Mesothelial cell of epicardium (in vitro differentiated cells): ENCODE data around the gene WDR17. TPM values are rescaled to one million over a fixed set of nuclear protein-coding genes. Genes with fewer than 3 reads are reported as not detected.

Experiments
- DNase-seq, 2 experiments: peaks; one replicate each; pipeline ENCODE4 v3.0.0; 2021; ENCODE audit warnings: low spot score in 2 of 2; ENCODE audit not compliant: unreplicated experiment in 2 of 2
- H3K27ac Mint-ChIP-seq: 2 replicates; pipeline ENCODE4 v1.8.0; 2021; ENCODE audit warnings: mixed read lengths
- H3K27me3 Mint-ChIP-seq: 2 replicates; pipeline ENCODE4 v1.8.0; 2021; ENCODE audit warnings: low read depth, mixed read lengths
- H3K36me3 Mint-ChIP-seq: 2 replicates; pipeline ENCODE4 v1.8.0; 2021; ENCODE audit warnings: mixed read lengths
- H3K4me1 Mint-ChIP-seq: 2 replicates; pipeline ENCODE4 v1.8.0; 2021; ENCODE audit warnings: mixed read lengths
- H3K4me3 Mint-ChIP-seq: 2 replicates; pipeline ENCODE4 v1.8.0; 2021; ENCODE audit warnings: mild to moderate bottlenecking, moderate library complexity, mixed read lengths
- H3K9me3 Mint-ChIP-seq: 2 replicates; pipeline ENCODE4 v1.8.0; 2021; ENCODE audit warnings: mixed read lengths
- total RNA-seq: library from RNA; stranded (reverse); gene quantifications from 3 replicates; pipeline ENCODE4 v1.2.1, GENCODE V29; 2021
- TF ChIP-seq, protein P1 (sequence below): fragments of 200-600 bp; sonication (generic); IDR thresholded peaks from one replicate; pipeline ENCODE4 v1.5.0; 2021; ENCODE audit warnings: antibody characterized with exemption; ENCODE audit not compliant: unreplicated experiment

The WDR17 gene
- total RNA-seq, 1 donor from 2014 or later, result 2.4 TPM

DNA sequence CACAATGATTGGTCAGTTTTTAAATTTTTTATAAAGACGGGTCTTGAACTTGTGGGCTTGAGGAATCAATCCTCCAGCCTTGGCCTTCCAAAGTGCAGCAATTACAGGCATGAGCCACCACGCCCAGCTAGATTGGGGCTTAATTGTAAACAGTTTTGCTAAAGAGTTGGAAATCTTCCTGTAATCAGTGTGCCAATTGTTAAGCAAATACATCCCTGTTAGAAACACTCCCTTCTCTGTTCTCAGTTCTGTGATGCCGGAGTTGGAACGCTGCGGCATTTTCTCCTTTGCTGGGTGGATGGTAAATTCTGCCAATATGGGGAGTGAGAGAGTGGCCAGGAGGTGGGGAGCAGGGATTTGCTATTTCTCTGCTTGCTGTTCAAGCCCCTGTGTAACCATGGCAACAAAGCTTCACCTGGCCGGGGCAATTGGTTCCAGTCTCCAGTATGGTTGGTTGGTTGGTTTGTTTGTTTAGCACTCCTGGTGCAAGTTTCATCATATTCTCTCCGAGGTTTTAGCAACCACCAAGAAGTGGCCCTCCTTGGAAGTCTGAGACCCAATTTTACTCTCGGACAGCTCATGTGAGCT, 132.8 kb downstream of the WDR17 start:
- no peak for DNase-seq
- H3K36me3 Mint-ChIP-seq, result no peaks in the 10 kb centered on the region
- no peak overlapping the region for H3K4me3 Mint-ChIP-seq
- H3K27ac Mint-ChIP-seq, result no peak overlapping the region
- peaks cover 8% of the 10 kb centered on the region for H3K4me1 Mint-ChIP-seq
- peaks cover 7% of the 10 kb centered on the region for H3K9me3 Mint-ChIP-seq
- H3K27me3 Mint-ChIP-seq, result peaks cover 1% of the 10 kb centered on the region
- TF ChIP-seq, protein P1, sequence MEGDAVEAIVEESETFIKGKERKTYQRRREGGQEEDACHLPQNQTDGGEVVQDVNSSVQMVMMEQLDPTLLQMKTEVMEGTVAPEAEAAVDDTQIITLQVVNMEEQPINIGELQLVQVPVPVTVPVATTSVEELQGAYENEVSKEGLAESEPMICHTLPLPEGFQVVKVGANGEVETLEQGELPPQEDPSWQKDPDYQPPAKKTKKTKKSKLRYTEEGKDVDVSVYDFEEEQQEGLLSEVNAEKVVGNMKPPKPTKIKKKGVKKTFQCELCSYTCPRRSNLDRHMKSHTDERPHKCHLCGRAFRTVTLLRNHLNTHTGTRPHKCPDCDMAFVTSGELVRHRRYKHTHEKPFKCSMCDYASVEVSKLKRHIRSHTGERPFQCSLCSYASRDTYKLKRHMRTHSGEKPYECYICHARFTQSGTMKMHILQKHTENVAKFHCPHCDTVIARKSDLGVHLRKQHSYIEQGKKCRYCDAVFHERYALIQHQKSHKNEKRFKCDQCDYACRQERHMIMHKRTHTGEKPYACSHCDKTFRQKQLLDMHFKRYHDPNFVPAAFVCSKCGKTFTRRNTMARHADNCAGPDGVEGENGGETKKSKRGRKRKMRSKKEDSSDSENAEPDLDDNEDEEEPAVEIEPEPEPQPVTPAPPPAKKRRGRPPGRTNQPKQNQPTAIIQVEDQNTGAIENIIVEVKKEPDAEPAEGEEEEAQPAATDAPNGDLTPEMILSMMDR, result no peak

DNA sequence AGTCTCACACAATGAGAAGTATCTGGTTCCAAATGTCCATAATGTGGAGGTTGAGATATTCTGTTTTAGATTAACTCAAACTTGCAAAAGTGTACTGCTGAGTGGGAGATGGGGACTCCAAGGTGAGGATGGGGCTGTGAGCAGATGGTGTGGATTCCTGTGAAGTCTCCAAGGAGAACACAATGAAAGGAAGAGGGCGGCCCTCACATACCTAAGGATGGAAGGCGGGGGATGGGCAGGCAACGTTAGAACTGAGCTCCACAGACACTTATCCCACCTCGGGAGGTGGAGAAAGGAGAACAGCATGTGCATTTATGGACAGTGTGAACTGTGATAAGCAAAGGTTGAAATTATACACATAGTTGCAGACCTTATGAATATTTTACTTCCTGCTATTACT, 139.7 kb downstream of the WDR17 start:
- Mint-ChIP-seq H3K27ac (no peak overlapping the region), H3K4me3 (no peak overlapping the region), H3K36me3 (no peaks in the 10 kb centered on the region), H3K4me1 (peaks cover 9% of the 10 kb centered on the region), H3K27me3 (no peaks in the 10 kb centered on the region), H3K9me3 (peaks cover 9% of the 10 kb centered on the region)
- no peak for DNase-seq
- TF ChIP-seq, protein P1, result no peak

DNA sequence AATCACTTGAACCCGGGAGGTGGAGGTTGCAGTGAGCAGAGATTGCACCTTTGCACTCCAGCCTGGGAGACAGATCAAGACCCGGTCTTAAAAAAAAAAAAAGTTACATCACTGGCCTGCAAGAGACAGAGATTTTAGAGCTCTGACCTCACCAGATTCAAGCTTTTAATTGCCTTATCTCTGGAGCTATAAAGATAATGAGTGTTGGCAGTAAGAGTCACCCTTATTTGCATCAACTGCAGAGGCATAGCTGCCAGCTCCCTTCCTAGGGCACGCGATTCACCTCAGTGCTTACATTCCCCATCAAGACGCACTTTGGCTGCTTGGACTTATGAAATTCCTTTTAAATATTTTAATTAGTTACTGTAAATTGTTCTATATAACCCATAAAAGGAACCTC, 142.2 kb downstream of the WDR17 start:
- H3K27me3 Mint-ChIP-seq, result no peaks in the 10 kb centered on the region
- DNase-seq, result no peak
- TF ChIP-seq, protein P1, result no peak
- peaks cover 12% of the 10 kb centered on the region for H3K9me3 Mint-ChIP-seq
- H3K4me3 Mint-ChIP-seq, result no peak overlapping the region
- H3K4me1 Mint-ChIP-seq, result peaks cover 9% of the 10 kb centered on the region
- no peak overlapping the region for H3K27ac Mint-ChIP-seq
- no peaks in the 10 kb centered on the region for H3K36me3 Mint-ChIP-seq

DNA sequence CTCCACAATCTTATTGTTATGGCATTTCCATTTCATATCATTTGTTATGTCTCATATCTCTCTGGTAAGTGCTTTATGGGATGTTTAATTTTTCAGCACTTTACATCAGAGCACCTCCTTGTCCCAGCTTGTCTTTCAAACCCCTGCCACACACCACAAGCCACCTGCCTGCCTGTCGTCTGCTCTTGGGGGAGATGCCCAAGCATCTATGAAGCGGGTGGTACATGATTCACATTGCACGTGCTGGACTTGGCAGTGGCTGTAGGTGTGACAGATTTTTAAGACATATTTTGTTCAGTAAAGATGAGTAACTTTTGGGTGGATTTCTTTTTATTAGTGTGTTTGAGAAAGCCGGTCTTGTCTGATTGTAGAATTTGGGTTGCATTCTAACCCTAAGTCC, 143.9 kb downstream of the WDR17 start:
- Mint-ChIP-seq H3K27me3 (no peaks in the 10 kb centered on the region), H3K4me3 (no peak overlapping the region), H3K9me3 (peaks cover 12% of the 10 kb centered on the region), H3K36me3 (no peaks in the 10 kb centered on the region), H3K27ac (no peak overlapping the region), H3K4me1 (peaks cover 9% of the 10 kb centered on the region)
- TF ChIP-seq, protein P1, result no peak
- no peak for DNase-seq

- peaks cover 9% of the 10 kb centered on the region for H3K4me1 Mint-ChIP-seq
- H3K4me3 Mint-ChIP-seq, result no peak overlapping the region
- TF ChIP-seq, protein P1, result no peak
- H3K9me3 Mint-ChIP-seq, result peaks cover 12% of the 10 kb centered on the region
- DNase-seq, result no peak
- no peaks in the 10 kb centered on the region for H3K27me3 Mint-ChIP-seq
- no peak overlapping the region for H3K27ac Mint-ChIP-seq
- no peaks in the 10 kb centered on the region for H3K36me3 Mint-ChIP-seq
These were observed 144.5 kb downstream of the WDR17 start for GRCh38 chr4:176210101-176210500.
